Activated naive CD8-positive, alpha-beta T cell treated with anti-CD3 and anti-CD28 coated beads, Interleukin-2, amount 50 U/mL, for 24 hours (primary cell): Measurements from ENCODE around the gene MREG.

Experiments
- ATAC-seq: fragments of 150-1000 bp; cut with Tn5 transposase; one replicate; pipeline ENCODE4 v1.10.0; 2021
- DNase-seq: peaks from one replicate; pipeline ENCODE4 v3.0.0; 2021
- H3K27ac Mint-ChIP-seq: one replicate; pipeline ENCODE4 v1.8.0; 2021; ENCODE audit warnings: mild to moderate bottlenecking, mixed read lengths
- H3K27me3 Mint-ChIP-seq: one replicate; pipeline ENCODE4 v1.8.0; 2021; ENCODE audit warnings: mixed read lengths
- H3K36me3 Mint-ChIP-seq: one replicate; pipeline ENCODE4 v1.8.0; 2021; ENCODE audit warnings: low read depth, mixed read lengths
- H3K4me1 Mint-ChIP-seq: one replicate; pipeline ENCODE4 v1.8.0; 2021; ENCODE audit warnings: mixed read lengths
- H3K4me3 Mint-ChIP-seq: one replicate; pipeline ENCODE4 v1.8.0; 2021; ENCODE audit warnings: mild to moderate bottlenecking, moderate library complexity, mixed read lengths
- H3K9me3 Mint-ChIP-seq: one replicate; pipeline ENCODE4 v1.8.0; 2021; ENCODE audit warnings: mixed read lengths

The MREG gene

GRCh38 chr2:216013080-216013909 lies at the start of gene MREG:
MREG (minus strand) TSS chr2:216013551; CDS start chr2:216013327, 224 bp downstream.
- DNase-seq, result peak; percentile 91
- ATAC-seq, result peak; percentile 69
- no peaks in the 10 kb centered on the region for H3K9me3 Mint-ChIP-seq
- H3K4me1 Mint-ChIP-seq, result peaks cover 60% of the 10 kb centered on the region
- peak within 1 kb of the TSS; percentile 89 for H3K4me3 Mint-ChIP-seq
- peak within 1 kb of the TSS; percentile 70 for H3K27ac Mint-ChIP-seq
- H3K27me3 Mint-ChIP-seq, result no peaks in the 10 kb centered on the region
- H3K36me3 Mint-ChIP-seq, result no peaks in the 10 kb centered on the region

- DNase-seq (no peak), ATAC-seq (no peak)
- no peak overlapping the region for H3K4me3 Mint-ChIP-seq
- peaks cover 8% of the 10 kb centered on the region for H3K36me3 Mint-ChIP-seq
- no peak overlapping the region for H3K27ac Mint-ChIP-seq
- H3K27me3 Mint-ChIP-seq, result no peaks in the 10 kb centered on the region
- no peaks in the 10 kb centered on the region for H3K9me3 Mint-ChIP-seq
- H3K4me1 Mint-ChIP-seq, result peaks cover 30% of the 10 kb centered on the region
Observed at GRCh38 chr2:216059233-216059834, 46.0 kb upstream of the MREG start.

- no peaks in the 10 kb centered on the region for H3K9me3 Mint-ChIP-seq
- peaks cover 8% of the 10 kb centered on the region for H3K36me3 Mint-ChIP-seq
- peak; percentile 95 for ATAC-seq
- peak; percentile 56 for DNase-seq
- H3K27me3 Mint-ChIP-seq, result no peaks in the 10 kb centered on the region
- peaks cover 27% of the 10 kb centered on the region for H3K4me1 Mint-ChIP-seq
- H3K4me3 Mint-ChIP-seq, result peak overlapping the region; percentile 69
- peak overlapping the region; percentile 85 for H3K27ac Mint-ChIP-seq
Observed at GRCh38 chr2:216057688-216058193, 44.4 kb upstream of the MREG start.

GRCh38 chr2:216056739-216057138 lies 43.4 kb upstream of the MREG start:
- ATAC-seq, result no peak
- peaks cover 27% of the 10 kb centered on the region for H3K4me1 Mint-ChIP-seq
- H3K36me3 Mint-ChIP-seq, result peaks cover 8% of the 10 kb centered on the region
- DNase-seq, result no peak
- no peak overlapping the region for H3K4me3 Mint-ChIP-seq
- H3K27me3 Mint-ChIP-seq, result no peaks in the 10 kb centered on the region
- no peaks in the 10 kb centered on the region for H3K9me3 Mint-ChIP-seq
- H3K27ac Mint-ChIP-seq, result no peak overlapping the region

GRCh38 chr2:216055680-216056079 lies 42.3 kb upstream of the MREG start:
- Mint-ChIP-seq H3K27ac (no peak overlapping the region), H3K27me3 (no peaks in the 10 kb centered on the region), H3K4me3 (no peak overlapping the region), H3K36me3 (peaks cover 8% of the 10 kb centered on the region), H3K4me1 (peaks cover 27% of the 10 kb centered on the region), H3K9me3 (no peaks in the 10 kb centered on the region)
- DNase-seq, result no peak
- no peak for ATAC-seq

- no peak for ATAC-seq
- Mint-ChIP-seq H3K4me3 (no peak overlapping the region), H3K9me3 (no peaks in the 10 kb centered on the region), H3K36me3 (peaks cover 3% of the 10 kb centered on the region), H3K27ac (no peak overlapping the region), H3K27me3 (no peaks in the 10 kb centered on the region), H3K4me1 (peaks cover 9% of the 10 kb centered on the region)
- DNase-seq, result no peak
Observed at GRCh38 chr2:216052420-216052819, 39.1 kb upstream of the MREG start.

- H3K9me3 Mint-ChIP-seq, result no peaks in the 10 kb centered on the region
- H3K27me3 Mint-ChIP-seq, result no peaks in the 10 kb centered on the region
- ATAC-seq (no peak), DNase-seq (no peak)
- no peaks in the 10 kb centered on the region for H3K4me1 Mint-ChIP-seq
- peaks cover 3% of the 10 kb centered on the region for H3K36me3 Mint-ChIP-seq
- no peak overlapping the region for H3K4me3 Mint-ChIP-seq
- no peak overlapping the region for H3K27ac Mint-ChIP-seq
Observed at GRCh38 chr2:216051350-216051749, 38.0 kb upstream of the MREG start.

GRCh38 chr2:216049452-216049851 lies 36.1 kb upstream of the MREG start:
- H3K27ac Mint-ChIP-seq, result no peak overlapping the region

GRCh38 chr2:216047397-216047796 lies 34.0 kb upstream of the MREG start:
- Mint-ChIP-seq H3K4me1 (peaks cover 2% of the 10 kb centered on the region), H3K27me3 (no peaks in the 10 kb centered on the region), H3K36me3 (peaks cover 6% of the 10 kb centered on the region), H3K9me3 (no peaks in the 10 kb centered on the region), H3K4me3 (no peak overlapping the region), H3K27ac (no peak overlapping the region)
- ATAC-seq (no peak), DNase-seq (no peak)

More at GRCh38 chr2:216049452-216049851, 36.1 kb upstream of the MREG start:
- Mint-ChIP-seq H3K9me3 (no peaks in the 10 kb centered on the region), H3K4me1 (peaks cover 2% of the 10 kb centered on the region), H3K36me3 (peaks cover 2% of the 10 kb centered on the region), H3K27me3 (no peaks in the 10 kb centered on the region), H3K4me3 (no peak overlapping the region)
- no peak for DNase-seq
- ATAC-seq, result no peak

- Mint-ChIP-seq H3K27ac (no peak overlapping the region), H3K9me3 (no peaks in the 10 kb centered on the region), H3K36me3 (peaks cover 6% of the 10 kb centered on the region), H3K27me3 (no peaks in the 10 kb centered on the region), H3K4me1 (peaks cover 2% of the 10 kb centered on the region), H3K4me3 (no peak overlapping the region)
- ATAC-seq (no peak), DNase-seq (no peak)
Observed at GRCh38 chr2:216044883-216045486, 31.6 kb upstream of the MREG start.

GRCh38 chr2:216043949-216044348 lies 30.6 kb upstream of the MREG start:
- Mint-ChIP-seq H3K36me3 (peaks cover 8% of the 10 kb centered on the region), H3K27me3 (no peaks in the 10 kb centered on the region), H3K4me1 (peaks cover 2% of the 10 kb centered on the region), H3K27ac (no peak overlapping the region), H3K4me3 (no peak overlapping the region), H3K9me3 (no peaks in the 10 kb centered on the region)
- no peak for ATAC-seq
- no peak for DNase-seq

GRCh38 chr2:216041438-216041837 lies 28.1 kb upstream of the MREG start:
- Mint-ChIP-seq H3K9me3 (no peaks in the 10 kb centered on the region), H3K4me3 (no peak overlapping the region), H3K36me3 (peaks cover 8% of the 10 kb centered on the region), H3K27me3 (no peaks in the 10 kb centered on the region), H3K27ac (no peak overlapping the region), H3K4me1 (peaks cover 2% of the 10 kb centered on the region)
- ATAC-seq (no peak), DNase-seq (no peak)

GRCh38 chr2:216039918-216040317 lies 26.6 kb upstream of the MREG start:
- peaks cover 8% of the 10 kb centered on the region for H3K36me3 Mint-ChIP-seq
- H3K4me3 Mint-ChIP-seq, result no peak overlapping the region
- no peaks in the 10 kb centered on the region for H3K4me1 Mint-ChIP-seq
- no peak for ATAC-seq
- H3K27me3 Mint-ChIP-seq, result no peaks in the 10 kb centered on the region
- no peaks in the 10 kb centered on the region for H3K9me3 Mint-ChIP-seq
- DNase-seq, result no peak
- no peak overlapping the region for H3K27ac Mint-ChIP-seq

GRCh38 chr2:216034065-216034464 lies 20.7 kb upstream of the MREG start:
- H3K4me3 Mint-ChIP-seq, result no peak overlapping the region
- H3K9me3 Mint-ChIP-seq, result no peaks in the 10 kb centered on the region
- peaks cover 41% of the 10 kb centered on the region for H3K4me1 Mint-ChIP-seq
- H3K27ac Mint-ChIP-seq, result no peak overlapping the region
- DNase-seq, result peak; percentile 82
- no peaks in the 10 kb centered on the region for H3K27me3 Mint-ChIP-seq
- peak; percentile 47 for ATAC-seq
- peaks cover 10% of the 10 kb centered on the region for H3K36me3 Mint-ChIP-seq

GRCh38 chr2:216033403-216033802 lies 20.1 kb upstream of the MREG start:
- Mint-ChIP-seq H3K4me3 (no peak overlapping the region), H3K4me1 (peaks cover 41% of the 10 kb centered on the region), H3K27ac (no peak overlapping the region)

More at GRCh38 chr2:216033403-216033802, 20.1 kb upstream of the MREG start:
- no peak for DNase-seq
- H3K27me3 Mint-ChIP-seq, result no peaks in the 10 kb centered on the region
- ATAC-seq, result no peak
- H3K9me3 Mint-ChIP-seq, result no peaks in the 10 kb centered on the region
- H3K36me3 Mint-ChIP-seq, result peaks cover 10% of the 10 kb centered on the region
